Activated CD8-positive, alpha-beta memory T cell treated with anti-CD3 and anti-CD28 coated beads, Interleukin-2, amount 50 U/mL, for 48 hours (primary cell): Measurements from ENCODE around the gene TSSK6.

Experiments used
- DNase-seq: peaks from one replicate; pipeline ENCODE4 v3.0.0-alpha.2; 2020

TSSK6 gene

GRCh38 chr19:19502808-19503602, 12.3 kb downstream of the TSSK6 start:
- no peak for DNase-seq

- no peak for DNase-seq
These were observed 13.1 kb downstream of the TSSK6 start for GRCh38 chr19:19502281-19502680.

GRCh38 chr19:19501798-19502197, 13.6 kb downstream of the TSSK6 start:
- DNase-seq = no peak

GRCh38 chr19:19500975-19501644, 14.2 kb downstream of the TSSK6 start:
- DNase-seq = no peak

GRCh38 chr19:19499272-19499995, 15.9 kb downstream of the TSSK6 start:
- no peak for DNase-seq

GRCh38 chr19:19498255-19498991, 16.9 kb downstream of the TSSK6 start:
- DNase-seq = no peak

- DNase-seq = no peak
These were observed 19.4 kb downstream of the TSSK6 start for GRCh38 chr19:19495614-19496603.

GRCh38 chr19:19493841-19494546, 21.4 kb downstream of the TSSK6 start:
- no peak for DNase-seq

GRCh38 chr19:19492026-19492610, 23.2 kb downstream of the TSSK6 start:
- no peak for DNase-seq

GRCh38 chr19:19491321-19492025, 23.9 kb downstream of the TSSK6 start:
- no peak for DNase-seq

GRCh38 chr19:19490214-19490968, 25.0 kb downstream of the TSSK6 start:
- peak; percentile 84 for DNase-seq

- DNase-seq = no peak
These were observed 25.5 kb downstream of the TSSK6 start for GRCh38 chr19:19489804-19490204.

- DNase-seq = peak; percentile 87
These were observed 26.3 kb downstream of the TSSK6 start for GRCh38 chr19:19488875-19489690.

- no peak for DNase-seq
These were observed 27.1 kb downstream of the TSSK6 start for GRCh38 chr19:19487950-19488874.

- DNase-seq = no peak
These were observed 28.0 kb downstream of the TSSK6 start for GRCh38 chr19:19487077-19487949.
